Cortex of kidney (tissue), 1 donor: Measurements from ENCODE around the gene RNF125.

Experiments
- DNase-seq: peaks from one replicate; lab custom pipeline; 2025; lab: John Stamatoyannopoulos, UW

Gene RNF125

GRCh38 chr18:32091325-32091723 is 72.7 kb downstream of the RNF125 start:
- DNase-seq = no peak

GRCh38 chr18:32091724-32092421 is 73.2 kb downstream of the RNF125 start, which contains the start of gene RNF138:
Gene RNF138, plus strand, starts transcription at chr18:32091874. Its CDS starts 903 bp downstream, at chr18:32092777.
- no peak for DNase-seq

- peak; percentile 85 for DNase-seq
Observed at GRCh38 chr18:32092422-32093101, 73.9 kb downstream of the RNF125 start.

- no peak for DNase-seq
Observed at GRCh38 chr18:32093102-32093511, 74.5 kb downstream of the RNF125 start.

GRCh38 chr18:32093523-32093922 is 74.9 kb downstream of the RNF125 start:
- no peak for DNase-seq

- DNase-seq = no peak
Observed at GRCh38 chr18:32095192-32095899, 76.7 kb downstream of the RNF125 start.

- DNase-seq = no peak
Observed at GRCh38 chr18:32095900-32096229, 77.2 kb downstream of the RNF125 start.

GRCh38 chr18:32096946-32097345 is 78.3 kb downstream of the RNF125 start:
- no peak for DNase-seq

- DNase-seq = no peak
Observed at GRCh38 chr18:32104516-32104915, 85.9 kb downstream of the RNF125 start.

GRCh38 chr18:32110005-32110404 is 91.4 kb downstream of the RNF125 start:
- DNase-seq = no peak

- DNase-seq = no peak
Observed at GRCh38 chr18:32111706-32112105, 93.1 kb downstream of the RNF125 start.

- no peak for DNase-seq
Observed at GRCh38 chr18:32112826-32113225, 94.2 kb downstream of the RNF125 start.

- DNase-seq = no peak
Observed at GRCh38 chr18:32114293-32114942, 95.8 kb downstream of the RNF125 start.

GRCh38 chr18:32122039-32122438 is 103.4 kb downstream of the RNF125 start:
- no peak for DNase-seq
